H9 (cell line): ENCODE data around the gene TARBP1. TPM values are rescaled to one million over a fixed set of nuclear protein-coding genes. Genes with fewer than 3 reads are reported as not detected.
A peak's percentile ranks its signal among the peaks of the same experiment; 100 is the strongest.
"Not testable (repeated sequence)": the region's sequence is repeated elsewhere in the genome, so short reads cannot be mapped to it uniquely, and the experiment has no call there.

Experiments used
- DNase-seq: peaks from one replicate; pipeline ENCODE4 v3.0.0-alpha.2; 2017
- H2AFZ ChIP-seq: one replicate; pipeline ENCODE4 v1.6.1; 2013; ENCODE audit warnings: mild to moderate bottlenecking, low read length, control low read depth, moderate library complexity
- H2AK5ac ChIP-seq: 2 replicates; pipeline ENCODE4 v1.6.1; 2013; ENCODE audit warnings: low read length, control low read depth, mixed read lengths; ENCODE audit not compliant: insufficient read length
- H2BK120ac ChIP-seq: one replicate; pipeline ENCODE4 v1.6.1; 2013; ENCODE audit warnings: low read depth, mild to moderate bottlenecking, low read length, control low read depth, inconsistent platforms; ENCODE audit not compliant: poor library complexity, severe bottlenecking
- H2BK12ac ChIP-seq: 2 replicates; pipeline ENCODE4 v1.6.1; 2013; ENCODE audit warnings: low read length, control low read depth, mixed read lengths, low read depth; ENCODE audit not compliant: insufficient read length
- H2BK15ac ChIP-seq: 2 replicates; pipeline ENCODE4 v1.6.1; 2013; ENCODE audit warnings: low read depth, low read length, control low read depth
- H2BK20ac ChIP-seq: one replicate; pipeline ENCODE4 v1.6.1; 2013; ENCODE audit warnings: low read depth, mild to moderate bottlenecking, low read length, control low read depth, inconsistent platforms; ENCODE audit not compliant: poor library complexity, severe bottlenecking
- H2BK5ac ChIP-seq: 2 replicates; pipeline ENCODE4 v1.6.1; 2013; ENCODE audit warnings: low read length, control low read depth, mixed read lengths; ENCODE audit not compliant: insufficient read length
- H3K14ac ChIP-seq: 2 replicates; pipeline ENCODE4 v1.6.1; 2013; ENCODE audit warnings: low read length, control low read depth; ENCODE audit not compliant: insufficient read depth
- H3K18ac ChIP-seq: 2 replicates; pipeline ENCODE4 v1.6.1; 2013; ENCODE audit warnings: low read depth, mild to moderate bottlenecking, mixed read lengths, low read length, control low read depth; ENCODE audit not compliant: insufficient read length
- H3K23ac ChIP-seq: 2 replicates; pipeline ENCODE4 v1.6.1; 2013; ENCODE audit warnings: low read length, control low read depth, mixed read lengths, low read depth; ENCODE audit not compliant: insufficient read length
- H3K23me2 ChIP-seq: 2 replicates; pipeline ENCODE4 v1.6.1; 2013; ENCODE audit warnings: low read depth, mild to moderate bottlenecking, mixed read lengths, low read length, control low read depth; ENCODE audit not compliant: insufficient read length, poor library complexity, severe bottlenecking
- H3K27ac ChIP-seq: 2 replicates; pipeline ENCODE4 v1.5.1; 2013; ENCODE audit warnings: low read length, control low read depth, mixed read lengths, low read depth; ENCODE audit not compliant: insufficient read length
- H3K27me3 ChIP-seq: 2 replicates; pipeline ENCODE4 v1.6.1; 2013; ENCODE audit warnings: low read length, control low read depth, inconsistent platforms; ENCODE audit not compliant: insufficient read depth
- H3K4ac ChIP-seq: 2 replicates; pipeline ENCODE4 v1.6.1; 2013; ENCODE audit warnings: low read depth, mild to moderate bottlenecking, control low read depth, inconsistent platforms, low read length, moderate library complexity
- H3K4me1 ChIP-seq: 2 replicates; pipeline ENCODE4 v1.6.1; 2013; ENCODE audit warnings: low read length, control low read depth, inconsistent platforms; ENCODE audit not compliant: insufficient read depth
- H3K4me2 ChIP-seq: 2 replicates; pipeline ENCODE4 v1.6.1; 2013; ENCODE audit warnings: low read length, control low read depth, mixed read lengths; ENCODE audit not compliant: insufficient read length, insufficient read depth
- H3K56ac ChIP-seq: 2 replicates; pipeline ENCODE4 v1.6.1; 2013; ENCODE audit warnings: low read depth, mild to moderate bottlenecking, mixed read lengths, low read length, control low read depth; ENCODE audit not compliant: insufficient read length
- H3K79me1 ChIP-seq: 2 replicates; pipeline ENCODE4 v1.6.1; 2013; ENCODE audit warnings: low read depth, mild to moderate bottlenecking, moderate library complexity, low read length, control low read depth, inconsistent platforms; ENCODE audit not compliant: insufficient read depth, poor library complexity, severe bottlenecking
- H3K79me2 ChIP-seq: 2 replicates; pipeline ENCODE4 v1.6.1; 2013; ENCODE audit warnings: low read length, control low read depth, inconsistent platforms; ENCODE audit not compliant: insufficient read depth
- H3K9ac ChIP-seq: 2 replicates; pipeline ENCODE4 v1.6.1; 2013; ENCODE audit warnings: low read length, control low read depth, mixed read lengths; ENCODE audit not compliant: insufficient read length; ENCODE audit errors: extremely low read depth
- H3K9me3 ChIP-seq: one replicate; pipeline ENCODE4 v1.6.1; 2013; ENCODE audit warnings: low read depth, low read length, inconsistent platforms; ENCODE audit not compliant: control insufficient read depth
- H3T11ph ChIP-seq: one replicate; pipeline ENCODE4 v1.6.1; 2013; ENCODE audit warnings: mild to moderate bottlenecking, low read length, control low read depth, inconsistent platforms
- H4K20me1 ChIP-seq: one replicate; pipeline ENCODE4 v1.6.1; 2013; ENCODE audit not compliant: control insufficient read depth, insufficient read length, insufficient read depth
- H4K5ac ChIP-seq: 2 replicates; pipeline ENCODE4 v1.6.1; 2013; ENCODE audit warnings: low read depth, mild to moderate bottlenecking, mixed read lengths, low read length, control low read depth; ENCODE audit not compliant: insufficient read length
- H4K8ac ChIP-seq: replicated peaks from 2 replicates; pipeline ENCODE4 v1.6.1; 2013; ENCODE audit warnings: low read length, control low read depth, mixed read lengths, low read depth; ENCODE audit not compliant: insufficient read length
- H4K91ac ChIP-seq: 2 replicates; pipeline ENCODE4 v1.6.1; 2013; ENCODE audit warnings: low read depth, mild to moderate bottlenecking, moderate library complexity, mixed read lengths, low read length, control low read depth; ENCODE audit not compliant: insufficient read length
- H3K27ac Mint-ChIP-seq, 3 experiments: 2 replicates in 2 of 3; 3 replicates in 1 of 3; pipeline ENCODE4 v1.8.0; 2020 to 2021; ENCODE audit warnings: mixed read lengths in 3 of 3, mild to moderate bottlenecking in 1 of 3, moderate library complexity in 1 of 3
- H3K27me3 Mint-ChIP-seq: 2 replicates; pipeline ENCODE4 v1.8.0; 2021; ENCODE audit warnings: low read depth, mild to moderate bottlenecking, moderate library complexity, mixed read lengths
- H3K36me3 Mint-ChIP-seq, 3 experiments: 2 replicates in 2 of 3; 3 replicates in 1 of 3; pipeline ENCODE4 v1.8.0; 2020 to 2021; ENCODE audit warnings: low read depth in 3 of 3, mixed read lengths in 3 of 3; ENCODE audit not compliant: insufficient read depth in 1 of 3
- H3K4me1 Mint-ChIP-seq, 2 experiments: 2 replicates each; pipeline ENCODE4 v1.8.0; 2020; ENCODE audit warnings: mixed read lengths in 2 of 2
- H3K4me3 Mint-ChIP-seq, 2 experiments: 2 replicates in 1 of 2; 3 replicates in 1 of 2; pipeline ENCODE4 v1.8.0; 2020 to 2021; ENCODE audit warnings: mild to moderate bottlenecking in 2 of 2, mixed read lengths in 2 of 2, moderate library complexity in 1 of 2
- H3K9me3 Mint-ChIP-seq, 2 experiments: 2 replicates in 1 of 2; 3 replicates in 1 of 2; pipeline ENCODE4 v1.8.0; 2020; ENCODE audit warnings: mild to moderate bottlenecking in 2 of 2, mixed read lengths in 2 of 2, moderate library complexity in 1 of 2
- CTCF ChIP-seq: fragments of 200-600 bp; sonication (generic); conservative IDR thresholded peaks from 3 replicates; pipeline ENCODE4 v1.8.0; 2021; ENCODE audit warnings: antibody characterized with exemption, mild to moderate bottlenecking
- WGBS: extraction: QIAGEN DNeasy Blood & Tissue Kit; methylation state at CpG from one replicate; pipeline ENCODE4 v1.1.7; 2013; ENCODE audit warnings: missing lambda C conversion rate, low lambda C conversion rate, mixed read lengths; ENCODE audit not compliant: insufficient read length; ENCODE audit errors: extremely low coverage; 5-methylcytosine and 5-hydroxymethylcytosine counted together
- total RNA-seq: library from RNA; stranded (reverse); gene quantifications from 2 replicates; pipeline ENCODE4 v1.2.1, GENCODE V29; 2021

Gene TARBP1
- total RNA-seq, 1 experiment from 2014 or later, result 20.2 TPM

- Histone ChIP-seq H3K79me2 (no peaks in the 10 kb centered on the region), H3K23me2 (no peaks in the 10 kb centered on the region), H4K5ac (no peak overlapping the region), H2BK20ac (no peak overlapping the region), H4K91ac (no peak overlapping the region), H2AK5ac (no peak overlapping the region), H2BK5ac (no peak overlapping the region), H2AFZ (no peak overlapping the region), H3K9ac (no peak overlapping the region), H3K56ac (no peak overlapping the region), H3K27ac (no peak overlapping the region), H3T11ph (no peak overlapping the region), H2BK12ac (no peak overlapping the region), H3K4ac (no peak overlapping the region), H3K14ac (no peak overlapping the region), H3K27me3 (no peaks in the 10 kb centered on the region), H3K18ac (no peak overlapping the region), H4K20me1 (no peaks in the 10 kb centered on the region), H2BK15ac (no peak overlapping the region), H3K9me3 (no peaks in the 10 kb centered on the region), H4K8ac (no peak overlapping the region), H3K23ac (no peak overlapping the region), H3K4me2 (no peak overlapping the region), H3K79me1 (no peaks in the 10 kb centered on the region), H2BK120ac (no peak overlapping the region), H3K4me1 (peaks cover 5% of the 10 kb centered on the region; the same call in 1 of the 2 replicates)
- Mint-ChIP-seq H3K27me3 (no peaks in the 10 kb centered on the region; the same call in 1 of the 2 replicates), H3K27ac (peak overlapping the region in 1 of 3 experiments; percentile 68; a peak in 1 of 7 replicates), H3K4me1 (peaks cover 10 to 12% of the 10 kb centered on the region in 2 experiments), H3K4me3 (no peak overlapping the region), H3K36me3 (no peaks in the 10 kb centered on the region; a peak in 1 of 7 replicates), H3K9me3 (no peaks in the 10 kb centered on the region)
- DNase-seq, result no peak
- WGBS, result no CpG with 5 or more reads among the region's 10 CpGs
- TF ChIP-seq CTCF, result no peak
These were observed 39.9 kb upstream of the TARBP1 start for GRCh38 chr1:234518876-234519275.

GRCh38 chr1:234518086-234518485, 39.1 kb upstream of the TARBP1 start:
- H2AK5ac ChIP-seq, H2BK5ac ChIP-seq, H3K14ac ChIP-seq, H3K56ac ChIP-seq, H3K79me1 ChIP-seq, H3K18ac ChIP-seq, H2BK15ac ChIP-seq, H3K79me2 ChIP-seq, H3K4me2 ChIP-seq, H3K36me3 Mint-ChIP-seq, H3K4me1 ChIP-seq, H3K4me3 Mint-ChIP-seq, H4K20me1 ChIP-seq, H2BK20ac ChIP-seq, H3K4ac ChIP-seq, H2BK12ac ChIP-seq, H3K9me3 Mint-ChIP-seq, H3K23me2 ChIP-seq, H4K8ac ChIP-seq, H3K9ac ChIP-seq, H3K27me3 Mint-ChIP-seq, H3K27ac ChIP-seq, H3K27me3 ChIP-seq, H2AFZ ChIP-seq, H4K91ac ChIP-seq, H2BK120ac ChIP-seq, DNase-seq, H3K27ac Mint-ChIP-seq, H3K23ac ChIP-seq, H3K9me3 ChIP-seq, H3T11ph ChIP-seq, H4K5ac ChIP-seq: not testable (repeated sequence)
- no CpG with 5 or more reads among the region's 10 CpGs for WGBS
- peaks cover 10 to 12% of the 10 kb centered on the region in 2 experiments for H3K4me1 Mint-ChIP-seq
